ENCODE results near the gene GULP1. TPM values are rescaled to one million over a fixed set of nuclear protein-coding genes. Genes with fewer than 3 reads are reported as not detected.

The GULP1 gene
- total RNA-seq, 1 donor from 2014 or later: 39.4 TPM

GRCh38 chr2:188326290-188326668 is 34.6 kb downstream of the GULP1 start:
- Histone ChIP-seq H3K9me3 (ENCODE audit: insufficient read depth, low read depth, low read length) (no peaks in the 10 kb centered on the region), H3K79me2 (ENCODE audit: insufficient read depth, low read length) (no peaks in the 10 kb centered on the region), H3K4me1 (ENCODE audit: insufficient read depth, low read length) (peaks cover 19% of the 10 kb centered on the region), H3K9ac (ENCODE audit: low read length) (no peak overlapping the region), H3K27ac (ENCODE audit: low read depth, low read length) (no peak overlapping the region), H3K4me2 (ENCODE audit: low read length) (no peak overlapping the region), H3K36me3 (ENCODE audit: insufficient read depth, low read length) (no peaks in the 10 kb centered on the region), H4K20me1 (ENCODE audit: insufficient read depth, low read length) (no peaks in the 10 kb centered on the region), H3K4me3 (ENCODE audit: insufficient read depth, low read depth, low read length) (no peak overlapping the region), H3K27me3 (ENCODE audit: insufficient read depth, low read length) (no peaks in the 10 kb centered on the region), H2AFZ (ENCODE audit: low read depth, low read length) (no peak overlapping the region)
- Mint-ChIP-seq H3K9me3 (ENCODE audit: unreplicated experiment) (no peaks in the 10 kb centered on the region), H3K4me3 (ENCODE audit: unreplicated experiment) (no peak overlapping the region), H3K27ac (ENCODE audit: unreplicated experiment) (peak overlapping the region; percentile 85), H3K27me3 (ENCODE audit: low read depth, unreplicated experiment) (no peaks in the 10 kb centered on the region), H3K36me3 (ENCODE audit: low read depth, unreplicated experiment) (no peaks in the 10 kb centered on the region), H3K4me1 (ENCODE audit: low read depth, unreplicated experiment) (peaks cover 30% of the 10 kb centered on the region)
- no peak for DNase-seq (ENCODE audit: low read depth)
- TF ChIP-seq CTCF (IDR thresholded peaks at IDR 0.05; ENCODE audit: insufficient read depth, low read depth, low read length): no peak
- no peak for TF ChIP-seq EZH2 (IDR thresholded peaks at IDR 0.05; ENCODE audit: insufficient read depth, low read length)
- peak; percentile 29 for FAIRE-seq

- Mint-ChIP-seq H3K36me3 (ENCODE audit: low read depth, unreplicated experiment) (no peaks in the 10 kb centered on the region), H3K9me3 (ENCODE audit: unreplicated experiment) (no peaks in the 10 kb centered on the region), H3K4me1 (ENCODE audit: low read depth, unreplicated experiment) (peaks cover 30% of the 10 kb centered on the region), H3K27me3 (ENCODE audit: low read depth, unreplicated experiment) (no peaks in the 10 kb centered on the region), H3K4me3 (ENCODE audit: unreplicated experiment) (no peak overlapping the region), H3K27ac (ENCODE audit: unreplicated experiment) (peak overlapping the region; percentile 85)
- Histone ChIP-seq H3K4me3 (ENCODE audit: insufficient read depth, low read depth, low read length) (no peak overlapping the region), H3K27ac (ENCODE audit: low read depth, low read length) (no peak overlapping the region), H2AFZ (ENCODE audit: low read depth, low read length) (no peak overlapping the region), H3K4me2 (ENCODE audit: low read length) (no peak overlapping the region), H3K27me3 (ENCODE audit: insufficient read depth, low read length) (no peaks in the 10 kb centered on the region), H3K36me3 (ENCODE audit: insufficient read depth, low read length) (no peaks in the 10 kb centered on the region), H3K79me2 (ENCODE audit: insufficient read depth, low read length) (no peaks in the 10 kb centered on the region), H3K9ac (ENCODE audit: low read length) (no peak overlapping the region), H3K9me3 (ENCODE audit: insufficient read depth, low read depth, low read length) (no peaks in the 10 kb centered on the region), H4K20me1 (ENCODE audit: insufficient read depth, low read length) (no peaks in the 10 kb centered on the region), H3K4me1 (ENCODE audit: insufficient read depth, low read length) (peaks cover 19% of the 10 kb centered on the region)
- TF ChIP-seq CTCF (IDR thresholded peaks at IDR 0.05; ENCODE audit: insufficient read depth, low read depth, low read length): no peak
- DNase-seq (ENCODE audit: low read depth) (peak; percentile 44), FAIRE-seq (no peak)
Observed at GRCh38 chr2:188326669-188327301, 35.1 kb downstream of the GULP1 start.

- H3K4me3 Mint-ChIP-seq (ENCODE audit: unreplicated experiment): no peak overlapping the region
- no peaks in the 10 kb centered on the region for H3K9me3 Mint-ChIP-seq (ENCODE audit: unreplicated experiment)
- H3K27ac Mint-ChIP-seq (ENCODE audit: unreplicated experiment): peak overlapping the region; percentile 85
- no peaks in the 10 kb centered on the region for H3K79me2 ChIP-seq (ENCODE audit: insufficient read depth, low read length)
- no peaks in the 10 kb centered on the region for H3K36me3 ChIP-seq (ENCODE audit: insufficient read depth, low read length)
- no peaks in the 10 kb centered on the region for H4K20me1 ChIP-seq (ENCODE audit: insufficient read depth, low read length)
- FAIRE-seq (no peak), DNase-seq (ENCODE audit: low read depth) (no peak)
- no peaks in the 10 kb centered on the region for H3K27me3 ChIP-seq (ENCODE audit: insufficient read depth, low read length)
- H3K4me3 ChIP-seq (ENCODE audit: insufficient read depth, low read depth, low read length): no peak overlapping the region
- H3K9ac ChIP-seq (ENCODE audit: low read length): no peak overlapping the region
- H3K4me2 ChIP-seq (ENCODE audit: low read length): no peak overlapping the region
- no peak for TF ChIP-seq EZH2 (IDR thresholded peaks at IDR 0.05; ENCODE audit: insufficient read depth, low read length)
- TF ChIP-seq CTCF (IDR thresholded peaks at IDR 0.05; ENCODE audit: insufficient read depth, low read depth, low read length): no peak
- no peaks in the 10 kb centered on the region for H3K36me3 Mint-ChIP-seq (ENCODE audit: low read depth, unreplicated experiment)
- no peaks in the 10 kb centered on the region for H3K9me3 ChIP-seq (ENCODE audit: insufficient read depth, low read depth, low read length)
- peaks cover 23% of the 10 kb centered on the region for H3K4me1 Mint-ChIP-seq (ENCODE audit: low read depth, unreplicated experiment)
- peaks cover 17% of the 10 kb centered on the region for H3K4me1 ChIP-seq (ENCODE audit: insufficient read depth, low read length)
- H2AFZ ChIP-seq (ENCODE audit: low read depth, low read length): no peak overlapping the region
- no peaks in the 10 kb centered on the region for H3K27me3 Mint-ChIP-seq (ENCODE audit: low read depth, unreplicated experiment)
- H3K27ac ChIP-seq (ENCODE audit: low read depth, low read length): no peak overlapping the region
Observed at GRCh38 chr2:188327518-188328213, 36.0 kb downstream of the GULP1 start.

Data from astrocyte (in vitro differentiated cells and primary cell).